Endodermal cell (in vitro differentiated cells): ENCODE data around the gene ACO2. TPM values are rescaled to one million over a fixed set of nuclear protein-coding genes. Genes with fewer than 3 reads are reported as not detected.

Experiments used
- DNase-seq: peaks from one replicate; pipeline ENCODE4 v3.0.0-alpha.2; 2017
- H3K27ac ChIP-seq: 2 replicates; pipeline ENCODE4 v1.5.1; 2013; ENCODE audit warnings: mild to moderate bottlenecking, low read depth, low read length, moderate library complexity
- H3K27me3 ChIP-seq: 2 replicates; pipeline ENCODE4 v1.6.1; 2013; ENCODE audit warnings: mild to moderate bottlenecking, low read length, moderate library complexity; ENCODE audit not compliant: insufficient read depth, control insufficient read depth, poor library complexity, severe bottlenecking
- H3K36me3 ChIP-seq: 2 replicates; pipeline ENCODE4 v1.7.0; 2013; ENCODE audit warnings: mild to moderate bottlenecking, low read length, moderate library complexity; ENCODE audit not compliant: control insufficient read depth, insufficient read depth
- H3K4me1 ChIP-seq: one replicate; pipeline ENCODE4 v1.7.0; 2013; ENCODE audit warnings: low read length; ENCODE audit not compliant: control insufficient read depth, insufficient read depth
- H3K4me3 ChIP-seq: 2 replicates; pipeline ENCODE4 v1.5.1; 2013; ENCODE audit warnings: mild to moderate bottlenecking, low read length, moderate library complexity
- H3K9ac ChIP-seq: 2 replicates; pipeline ENCODE4 v1.6.1; 2013; ENCODE audit warnings: mild to moderate bottlenecking, low read length, moderate library complexity; ENCODE audit not compliant: poor library complexity, severe bottlenecking; ENCODE audit errors: extremely low read depth
- H3K9me3 ChIP-seq: 2 replicates; pipeline ENCODE4 v1.6.1; 2013; ENCODE audit warnings: mild to moderate bottlenecking, low read length, moderate library complexity; ENCODE audit not compliant: control insufficient read depth
- H3K27ac Mint-ChIP-seq: 2 replicates; pipeline ENCODE4 v1.8.0; 2020; ENCODE audit warnings: mixed read lengths
- H3K27me3 Mint-ChIP-seq: 2 replicates; pipeline ENCODE4 v1.8.0; 2021; ENCODE audit warnings: mild to moderate bottlenecking, mixed read lengths; ENCODE audit not compliant: insufficient read depth
- H3K36me3 Mint-ChIP-seq: 2 replicates; pipeline ENCODE4 v1.8.0; 2020; ENCODE audit warnings: low read depth, mixed read lengths
- H3K4me1 Mint-ChIP-seq: 2 replicates; pipeline ENCODE4 v1.8.0; 2020; ENCODE audit warnings: mixed read lengths
- H3K4me3 Mint-ChIP-seq: 2 replicates; pipeline ENCODE4 v1.8.0; 2020; ENCODE audit warnings: mild to moderate bottlenecking, moderate library complexity, mixed read lengths
- H3K9me3 Mint-ChIP-seq: 2 replicates; pipeline ENCODE4 v1.8.0; 2020; ENCODE audit warnings: mild to moderate bottlenecking, mixed read lengths
- CTCF ChIP-seq: fragments of 200-600 bp; sonication (generic); conservative IDR thresholded peaks from 2 replicates; pipeline ENCODE4 v1.5.0; 2021; ENCODE audit warnings: antibody characterized with exemption, mild to moderate bottlenecking
- WGBS, 2 experiments: methylation state at CpG; one replicate each; pipeline versions ENCODE4 v1.1.5 to v1.1.7; 2013; ENCODE audit warnings: missing lambda C conversion rate in 2 of 2, mixed read lengths in 1 of 2; ENCODE audit not compliant: insufficient coverage in 1 of 2, insufficient read length in 1 of 2; 5-methylcytosine and 5-hydroxymethylcytosine counted together
- total RNA-seq, 2 donors: library from RNA; stranded (reverse); fragmentation: NEBNext Ultra II Directional in 1 of 2; extraction: Animal tissue kit (Norgen Biotek cat#: 25700) in 1 of 2; gene quantifications; 2 replicates in 1 of 2; 3 replicates in 1 of 2; pipeline ENCODE4 v1.2.1, GENCODE V29; 2021

Gene ACO2
- total RNA-seq, 2 donors from 2014 or later = 69.0 to 82.3 TPM

- H3K36me3 Mint-ChIP-seq = no peaks in the 10 kb centered on the region
- no peak overlapping the region for H3K9ac ChIP-seq
Observed at GRCh38 chr22:41562461-41562860, 93.5 kb downstream of the ACO2 start.

GRCh38 chr22:41563051-41563711 is 94.3 kb downstream of the ACO2 start:
- Histone ChIP-seq H3K4me3 (no peak overlapping the region), H3K27ac (no peak overlapping the region), H3K9me3 (no peaks in the 10 kb centered on the region), H3K27me3 (no peaks in the 10 kb centered on the region), H3K36me3 (no peaks in the 10 kb centered on the region), H3K4me1 (peaks cover 3% of the 10 kb centered on the region), H3K9ac (no peak overlapping the region)
- Mint-ChIP-seq H3K9me3 (no peaks in the 10 kb centered on the region), H3K4me1 (peaks cover 29% of the 10 kb centered on the region), H3K27ac (peak overlapping the region; percentile 52), H3K4me3 (no peak overlapping the region), H3K36me3 (no peaks in the 10 kb centered on the region), H3K27me3 (no peaks in the 10 kb centered on the region)
- DNase-seq = peak; percentile 76
- WGBS, 2 experiments = 68 to 69% methylated on average over 5 to 10 of the region's 10 CpGs
- TF ChIP-seq CTCF = no peak

More at GRCh38 chr22:41562461-41562860, 93.5 kb downstream of the ACO2 start:
- H3K36me3 ChIP-seq = no peaks in the 10 kb centered on the region
- H3K4me1 ChIP-seq = peaks cover 3% of the 10 kb centered on the region
- H3K27ac Mint-ChIP-seq = peak overlapping the region; percentile 48
- WGBS, 2 experiments = 73% methylated on average over 4 of the region's 4 CpGs; no CpG with 5 or more reads in 1 of the 2 experiments
- H3K27me3 Mint-ChIP-seq = no peaks in the 10 kb centered on the region
- no peak for TF ChIP-seq CTCF
- H3K4me3 ChIP-seq = no peak overlapping the region
- no peaks in the 10 kb centered on the region for H3K27me3 ChIP-seq
- H3K4me1 Mint-ChIP-seq = peaks cover 33% of the 10 kb centered on the region
- no peaks in the 10 kb centered on the region for H3K9me3 ChIP-seq
- DNase-seq = peak; percentile 57
- no peaks in the 10 kb centered on the region for H3K9me3 Mint-ChIP-seq
- no peak overlapping the region for H3K4me3 Mint-ChIP-seq
- H3K27ac ChIP-seq = no peak overlapping the region

GRCh38 chr22:41564563-41564962 is 95.6 kb downstream of the ACO2 start:
- H3K27ac ChIP-seq = no peak overlapping the region
- Mint-ChIP-seq H3K4me3 (no peak overlapping the region), H3K27me3 (no peaks in the 10 kb centered on the region)

More at GRCh38 chr22:41564563-41564962, 95.6 kb downstream of the ACO2 start:
- Histone ChIP-seq H3K4me1 (peaks cover 3% of the 10 kb centered on the region), H3K27me3 (no peaks in the 10 kb centered on the region), H3K9ac (no peak overlapping the region), H3K9me3 (no peaks in the 10 kb centered on the region), H3K4me3 (no peak overlapping the region), H3K36me3 (no peaks in the 10 kb centered on the region)
- no peak for TF ChIP-seq CTCF
- Mint-ChIP-seq H3K36me3 (no peaks in the 10 kb centered on the region), H3K9me3 (no peaks in the 10 kb centered on the region), H3K4me1 (peaks cover 29% of the 10 kb centered on the region), H3K27ac (no peak overlapping the region)
- DNase-seq = no peak
- WGBS, 2 experiments = 85 to 91% methylated on average over 8 of the region's 8 CpGs
